Endothelial cell of umbilical vein (primary cell): Measurements from ENCODE around the gene LAMC1.

ENCODE experiments used
- JUN ChIP-seq: IDR thresholded peaks from 2 replicates; pipeline ENCODE4 v1.6.1; 2011; ENCODE audit warnings: borderline replicate concordance, low read depth; ENCODE audit not compliant: insufficient read length, insufficient read depth
- POLR2AphosphoS5 ChIP-seq: IDR thresholded peaks from 2 replicates; pipeline ENCODE4 v1.6.1; 2012; ENCODE audit warnings: low read depth, mild to moderate bottlenecking, control low read depth, low read length, moderate library complexity; ENCODE audit not compliant: insufficient read depth
- TF ChIP-seq, protein P1 (sequence below), 2 donors: IDR thresholded peaks; 1 replicate in 1 of 2; 2 replicates in 1 of 2; pipeline ENCODE4 v1.5.1; 2011; ENCODE audit warnings: low read length in 2 of 2, mild to moderate bottlenecking in 2 of 2, moderate library complexity in 2 of 2, control low read depth in 1 of 2, inconsistent platforms in 1 of 2, low read depth in 1 of 2; ENCODE audit not compliant: insufficient read depth in 1 of 2; ENCODE audit errors: extremely low read depth in 1 of 2

DNA sequence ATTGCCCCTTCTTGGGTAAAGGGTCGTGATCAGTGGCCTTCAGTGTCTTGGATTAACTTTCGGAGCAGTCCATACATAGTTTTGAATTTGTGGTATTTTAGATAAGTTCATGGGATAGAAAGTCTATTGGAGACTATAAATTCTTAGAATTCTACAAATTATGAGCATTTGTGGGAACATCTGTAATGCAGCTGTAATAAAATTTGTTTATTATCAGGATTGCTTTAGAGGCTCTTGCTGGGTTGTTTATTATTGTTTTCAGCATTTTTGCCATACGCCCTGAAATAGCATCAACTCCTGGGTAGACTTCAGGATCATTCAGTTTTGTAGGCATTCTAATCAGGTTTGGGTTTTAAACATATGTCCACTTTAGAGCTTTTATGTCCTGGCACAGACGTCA, 16.1 kb downstream of the LAMC1 start:
- TF ChIP-seq, protein P1, sequence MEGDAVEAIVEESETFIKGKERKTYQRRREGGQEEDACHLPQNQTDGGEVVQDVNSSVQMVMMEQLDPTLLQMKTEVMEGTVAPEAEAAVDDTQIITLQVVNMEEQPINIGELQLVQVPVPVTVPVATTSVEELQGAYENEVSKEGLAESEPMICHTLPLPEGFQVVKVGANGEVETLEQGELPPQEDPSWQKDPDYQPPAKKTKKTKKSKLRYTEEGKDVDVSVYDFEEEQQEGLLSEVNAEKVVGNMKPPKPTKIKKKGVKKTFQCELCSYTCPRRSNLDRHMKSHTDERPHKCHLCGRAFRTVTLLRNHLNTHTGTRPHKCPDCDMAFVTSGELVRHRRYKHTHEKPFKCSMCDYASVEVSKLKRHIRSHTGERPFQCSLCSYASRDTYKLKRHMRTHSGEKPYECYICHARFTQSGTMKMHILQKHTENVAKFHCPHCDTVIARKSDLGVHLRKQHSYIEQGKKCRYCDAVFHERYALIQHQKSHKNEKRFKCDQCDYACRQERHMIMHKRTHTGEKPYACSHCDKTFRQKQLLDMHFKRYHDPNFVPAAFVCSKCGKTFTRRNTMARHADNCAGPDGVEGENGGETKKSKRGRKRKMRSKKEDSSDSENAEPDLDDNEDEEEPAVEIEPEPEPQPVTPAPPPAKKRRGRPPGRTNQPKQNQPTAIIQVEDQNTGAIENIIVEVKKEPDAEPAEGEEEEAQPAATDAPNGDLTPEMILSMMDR (IDR thresholded peaks at IDR 0.05; ENCODE audit: extremely low read depth in 1 of 2, insufficient read depth in 1 of 2, low read depth in 1 of 2, low read length in 2 of 2) = no peak
- no peak for TF ChIP-seq POLR2AphosphoS5
- no peak for TF ChIP-seq JUN
